Large intestine (tissue), 3 donors: ENCODE results near the gene PMP22. TPM values are rescaled to one million over a fixed set of nuclear protein-coding genes. Genes with fewer than 3 reads are reported as not detected.

Experiments
- DNase-seq, 2 donors: peaks; one replicate each; pipeline versions ENCODE4 v3.0.0 to v3.0.0-alpha.2; 2013
- H3K27ac ChIP-seq: one replicate; pipeline ENCODE4 v1.5.1; 2013; ENCODE audit warnings: low read length
- H3K27me3 ChIP-seq: 2 replicates; pipeline ENCODE4 v1.6.1; 2013; ENCODE audit warnings: low read length; ENCODE audit not compliant: control insufficient read depth, insufficient read depth
- H3K36me3 ChIP-seq: 2 replicates; pipeline ENCODE4 v1.6.1; 2013; ENCODE audit warnings: low read length; ENCODE audit not compliant: control insufficient read depth, insufficient read depth
- H3K4me1 ChIP-seq: one replicate; pipeline ENCODE4 v1.6.1; 2013; ENCODE audit warnings: low read length; ENCODE audit not compliant: control insufficient read depth, insufficient read depth
- H3K4me3 ChIP-seq: one replicate; pipeline ENCODE4 v1.5.1; 2013; ENCODE audit warnings: low read length
- H3K9me3 ChIP-seq: one replicate; pipeline ENCODE4 v1.6.1; 2013; ENCODE audit warnings: mild to moderate bottlenecking, low read depth, low read length, moderate library complexity; ENCODE audit not compliant: control insufficient read depth
- WGBS: methylation state at CpG from one replicate; pipeline ENCODE4 v1.1.5; 2013; ENCODE audit warnings: low lambda C conversion rate; ENCODE audit not compliant: insufficient coverage; 5-methylcytosine and 5-hydroxymethylcytosine counted together
- polyA plus RNA-seq: library from polyadenylated mRNA; unstranded; fragments of 120-200 nt; gene quantifications from one replicate; pipeline ENCODE4 v1.2.1, GENCODE V29; 2013

PMP22 gene
- polyA plus RNA-seq, 1 donor, result 74.0 TPM

- Histone ChIP-seq H3K27ac (peak overlapping the region; percentile 74), H3K36me3 (peaks cover 60% of the 10 kb centered on the region), H3K9me3 (no peaks in the 10 kb centered on the region), H3K4me3 (no peak overlapping the region), H3K27me3 (no peaks in the 10 kb centered on the region), H3K4me1 (peaks cover 30% of the 10 kb centered on the region)
- WGBS, result no CpG with 5 or more reads among the region's 17 CpGs
- peak; percentile 57 to 66 for DNase-seq
Observed at GRCh38 chr17:15257258-15257788, 7.8 kb downstream of the PMP22 start.

- Histone ChIP-seq H3K9me3 (no peaks in the 10 kb centered on the region), H3K4me1 (peaks cover 26% of the 10 kb centered on the region), H3K36me3 (peaks cover 66% of the 10 kb centered on the region), H3K4me3 (no peak overlapping the region), H3K27ac (no peak overlapping the region), H3K27me3 (no peaks in the 10 kb centered on the region)
- no CpG with 5 or more reads among the region's 7 CpGs for WGBS
- no peak for DNase-seq
Observed at GRCh38 chr17:15256689-15257088, 8.4 kb downstream of the PMP22 start.

GRCh38 chr17:15255713-15256454 lies 9.2 kb downstream of the PMP22 start:
- peaks cover 74% of the 10 kb centered on the region for H3K36me3 ChIP-seq
- DNase-seq, result no peak
- peaks cover 26% of the 10 kb centered on the region for H3K4me1 ChIP-seq
- H3K9me3 ChIP-seq, result no peaks in the 10 kb centered on the region
- no peak overlapping the region for H3K27ac ChIP-seq
- no peaks in the 10 kb centered on the region for H3K27me3 ChIP-seq
- no CpG with 5 or more reads among the region's 13 CpGs for WGBS
- no peak overlapping the region for H3K4me3 ChIP-seq

GRCh38 chr17:15250135-15250860 lies 14.8 kb downstream of the PMP22 start:
- Histone ChIP-seq H3K4me3 (no peak overlapping the region), H3K36me3 (peaks cover 61% of the 10 kb centered on the region), H3K4me1 (peaks cover 5% of the 10 kb centered on the region), H3K27me3 (no peaks in the 10 kb centered on the region), H3K27ac (no peak overlapping the region), H3K9me3 (no peaks in the 10 kb centered on the region)
- no peak for DNase-seq
- WGBS, result 100% methylated on average over 2 of the region's 11 CpGs

- H3K27ac ChIP-seq, result no peak overlapping the region
- DNase-seq, result no peak
- H3K4me1 ChIP-seq, result peaks cover 5% of the 10 kb centered on the region
- H3K36me3 ChIP-seq, result peaks cover 56% of the 10 kb centered on the region
- 86% methylated on average over 2 of the region's 5 CpGs for WGBS
- H3K9me3 ChIP-seq, result no peaks in the 10 kb centered on the region
- H3K4me3 ChIP-seq, result no peak overlapping the region
- H3K27me3 ChIP-seq, result no peaks in the 10 kb centered on the region
Observed at GRCh38 chr17:15249487-15249886, 15.6 kb downstream of the PMP22 start.

GRCh38 chr17:15247891-15248529 lies 17.1 kb downstream of the PMP22 start:
- Histone ChIP-seq H3K9me3 (no peaks in the 10 kb centered on the region), H3K27ac (no peak overlapping the region), H3K36me3 (peaks cover 42% of the 10 kb centered on the region), H3K4me3 (no peak overlapping the region), H3K27me3 (no peaks in the 10 kb centered on the region), H3K4me1 (peaks cover 5% of the 10 kb centered on the region)
- no CpG with 5 or more reads among the region's 8 CpGs for WGBS
- DNase-seq, result no peak

GRCh38 chr17:15245054-15245453 lies 20.1 kb downstream of the PMP22 start:
- H3K4me3 ChIP-seq, result no peak overlapping the region
- peaks cover 12% of the 10 kb centered on the region for H3K36me3 ChIP-seq
- peaks cover 5% of the 10 kb centered on the region for H3K4me1 ChIP-seq
- no CpG with 5 or more reads among the region's 5 CpGs for WGBS
- H3K27ac ChIP-seq, result no peak overlapping the region
- DNase-seq, result no peak
- no peaks in the 10 kb centered on the region for H3K27me3 ChIP-seq
- H3K9me3 ChIP-seq, result no peaks in the 10 kb centered on the region

GRCh38 chr17:15240644-15241043 lies 24.5 kb downstream of the PMP22 start:
- Histone ChIP-seq H3K9me3 (no peaks in the 10 kb centered on the region), H3K36me3 (peaks cover 24% of the 10 kb centered on the region), H3K27ac (no peak overlapping the region), H3K27me3 (no peaks in the 10 kb centered on the region), H3K4me3 (no peak overlapping the region), H3K4me1 (peaks cover 7% of the 10 kb centered on the region)
- DNase-seq, result no peak

- Histone ChIP-seq H3K36me3 (peaks cover 24% of the 10 kb centered on the region), H3K4me3 (no peak overlapping the region), H3K27ac (no peak overlapping the region), H3K4me1 (peaks cover 7% of the 10 kb centered on the region), H3K27me3 (no peaks in the 10 kb centered on the region), H3K9me3 (no peaks in the 10 kb centered on the region)
- DNase-seq, result no peak
- WGBS, result 100% methylated on average over 1 of the region's 3 CpGs
Observed at GRCh38 chr17:15239491-15239890, 25.6 kb downstream of the PMP22 start.

GRCh38 chr17:15238676-15239422 lies 26.3 kb downstream of the PMP22 start:
- no peak overlapping the region for H3K27ac ChIP-seq
- H3K4me3 ChIP-seq, result no peak overlapping the region
- peaks cover 10% of the 10 kb centered on the region for H3K4me1 ChIP-seq
- no peak for DNase-seq
- H3K9me3 ChIP-seq, result no peaks in the 10 kb centered on the region
- peaks cover 31% of the 10 kb centered on the region for H3K36me3 ChIP-seq
- H3K27me3 ChIP-seq, result no peaks in the 10 kb centered on the region
- no CpG with 5 or more reads among the region's 3 CpGs for WGBS
